ENCODE results near the gene USP2.

DNA sequence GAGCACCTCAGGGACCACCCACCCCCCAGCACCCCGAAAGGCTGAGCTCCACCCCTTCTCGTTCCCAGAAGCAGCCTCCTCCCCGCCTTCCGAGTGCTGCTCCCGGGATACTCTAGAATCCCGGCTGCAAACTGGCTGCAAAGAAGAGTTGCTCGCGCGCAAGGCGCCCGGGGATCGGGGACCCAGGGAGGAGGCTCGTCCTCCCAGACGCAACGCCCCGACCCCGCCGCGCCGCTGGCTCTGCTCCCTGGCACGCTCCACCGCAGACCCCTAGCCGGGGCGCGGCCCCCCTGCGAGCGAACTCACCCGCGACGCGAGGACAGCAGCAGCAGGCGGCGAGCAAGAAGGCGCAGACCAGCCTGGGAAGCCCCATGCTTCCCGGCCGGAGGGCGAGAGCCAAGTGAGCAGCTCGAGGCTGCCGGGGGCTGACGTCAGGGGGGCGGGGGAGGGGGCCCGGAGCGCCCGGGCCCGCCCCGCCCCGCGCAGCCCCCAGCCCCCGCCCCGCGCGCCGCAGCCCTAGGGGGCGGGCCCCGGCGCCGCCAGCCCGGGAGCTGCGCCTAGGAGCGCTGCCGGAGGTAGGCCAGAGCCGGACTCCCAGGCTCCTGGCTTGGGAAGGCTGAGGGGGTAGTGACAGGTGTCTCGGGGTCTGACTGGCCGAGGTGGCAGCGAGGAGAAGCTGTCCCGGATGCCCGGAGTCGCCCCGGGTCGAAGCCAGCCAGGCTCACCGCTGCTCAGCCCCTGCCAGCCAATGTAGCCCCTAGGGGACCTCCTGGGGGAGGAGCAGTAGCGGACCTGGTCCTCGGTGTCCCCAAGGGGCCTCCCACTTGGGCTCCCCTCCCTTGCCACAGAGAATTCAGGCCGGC, 64.5 kb downstream of the USP2 start, which contains the start of gene MCAM:
- no peak for TF ChIP-seq EZH2 (IDR thresholded peaks at IDR 0.05)
- TF ChIP-seq POLR2AphosphoS5 (IDR thresholded peaks at IDR 0.05; ENCODE audit: borderline replicate concordance, low read depth, low read length): peak; percentile 86

Data from SK-N-MC (cell line).